Measurements from ENCODE around the gene PER1. TPM values are rescaled to one million over a fixed set of nuclear protein-coding genes. Genes with fewer than 3 reads are reported as not detected.

PER1 gene
- total RNA-seq, 1 experiment from 2014 or later = 9.7 TPM

GRCh38 chr17:8156246-8156992, 4.2 kb upstream of the PER1 start:
- in situ Hi-C loops (cut with HindIII; ENCODE audit: low pct_unique_long_range_greater_than_20kb, low sequenced_read_pairs) = no loop called here
- peak; percentile 100 for DNase-seq (ENCODE audit: low read depth, low spot score)

GRCh38 chr17:8155996-8156245, 3.7 kb upstream of the PER1 start:
- in situ Hi-C loops (cut with HindIII; ENCODE audit: low pct_unique_long_range_greater_than_20kb, low sequenced_read_pairs) = no loop called here

DNA sequence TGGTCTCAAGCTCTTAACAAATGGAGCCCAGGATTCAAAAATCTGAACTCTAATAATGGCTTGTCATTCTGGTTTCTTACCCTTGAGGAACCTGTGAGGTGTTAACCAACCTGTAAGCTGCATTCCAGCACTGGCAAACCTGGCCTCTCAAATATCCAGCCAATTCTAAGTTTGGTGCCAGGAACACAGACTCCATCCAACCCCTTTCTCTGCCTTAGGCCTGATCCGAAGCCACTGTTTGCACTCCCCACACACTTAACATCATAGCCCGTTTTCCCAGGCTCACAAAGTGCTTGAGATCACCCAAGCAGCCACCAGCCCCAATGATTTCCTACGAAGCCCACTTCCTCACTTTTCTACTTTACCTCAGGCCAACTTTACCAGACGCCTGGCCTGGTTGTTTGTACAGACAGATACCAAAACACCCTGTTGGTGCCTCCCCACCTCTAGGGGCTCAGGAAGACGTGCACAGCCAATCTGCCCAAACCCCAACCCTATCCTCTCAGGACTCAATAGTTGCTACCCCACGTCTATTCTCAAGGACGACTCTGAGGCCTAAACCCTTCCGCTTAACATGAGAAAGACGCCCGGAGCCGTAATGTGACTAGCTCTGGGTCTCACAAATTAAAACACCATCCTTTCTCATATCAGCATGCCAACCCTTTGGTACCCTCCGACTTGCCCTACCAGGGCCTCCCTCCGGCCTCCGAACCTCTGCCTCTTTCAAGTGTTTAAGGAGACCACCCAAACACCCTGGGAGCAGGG, 3.2 kb upstream of the PER1 start:
- in situ Hi-C loops (cut with HindIII; ENCODE audit: low pct_unique_long_range_greater_than_20kb, low sequenced_read_pairs) = no loop called here
- DNase-seq (ENCODE audit: low read depth, low spot score) = no peak

More at GRCh38 chr17:8155996-8156245, 3.7 kb upstream of the PER1 start:
- DNase-seq (ENCODE audit: low read depth, low spot score) = no peak

DNA sequence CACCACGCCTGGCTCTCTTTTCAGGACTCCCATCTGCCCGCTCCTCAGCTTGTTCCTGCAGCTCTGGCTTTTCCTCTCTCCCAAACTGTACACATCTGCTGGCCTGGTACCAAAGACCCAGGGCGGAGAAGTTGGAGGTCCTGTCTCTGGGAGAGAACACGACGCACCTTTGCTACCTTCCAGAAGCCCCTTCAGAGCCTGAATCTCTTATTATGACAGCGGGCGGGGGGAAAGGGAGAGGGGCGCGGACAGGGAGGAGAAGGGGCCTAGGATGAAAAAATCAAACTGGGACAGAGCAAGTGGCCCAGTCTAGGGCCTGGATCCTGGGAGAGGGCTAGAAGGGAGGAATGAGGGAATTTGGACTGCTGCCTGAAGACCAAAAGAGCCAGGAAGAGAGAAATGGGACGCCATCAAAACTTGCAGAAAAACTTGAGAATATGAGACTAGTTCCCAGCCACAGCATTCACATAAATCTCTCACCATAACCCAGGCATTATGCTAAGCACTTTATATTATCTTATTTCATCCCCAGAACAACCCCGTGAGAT, 2.5 kb upstream of the PER1 start:
- no peak for DNase-seq (ENCODE audit: low read depth, low spot score)
- in situ Hi-C loops (cut with HindIII; ENCODE audit: low pct_unique_long_range_greater_than_20kb, low sequenced_read_pairs) = no loop called here

- DNase-seq (ENCODE audit: low read depth, low spot score) = peak; percentile 95
- in situ Hi-C loops (cut with HindIII; ENCODE audit: low pct_unique_long_range_greater_than_20kb, low sequenced_read_pairs) = no loop called here
Measured at GRCh38 chr17:8153957-8154607, 1.9 kb upstream of the PER1 start.

GRCh38 chr17:8153525-8153956, 1.3 kb upstream of the PER1 start:
- in situ Hi-C loops (cut with HindIII; ENCODE audit: low pct_unique_long_range_greater_than_20kb, low sequenced_read_pairs) = no loop called here
- DNase-seq (ENCODE audit: low read depth, low spot score) = no peak

DNA sequence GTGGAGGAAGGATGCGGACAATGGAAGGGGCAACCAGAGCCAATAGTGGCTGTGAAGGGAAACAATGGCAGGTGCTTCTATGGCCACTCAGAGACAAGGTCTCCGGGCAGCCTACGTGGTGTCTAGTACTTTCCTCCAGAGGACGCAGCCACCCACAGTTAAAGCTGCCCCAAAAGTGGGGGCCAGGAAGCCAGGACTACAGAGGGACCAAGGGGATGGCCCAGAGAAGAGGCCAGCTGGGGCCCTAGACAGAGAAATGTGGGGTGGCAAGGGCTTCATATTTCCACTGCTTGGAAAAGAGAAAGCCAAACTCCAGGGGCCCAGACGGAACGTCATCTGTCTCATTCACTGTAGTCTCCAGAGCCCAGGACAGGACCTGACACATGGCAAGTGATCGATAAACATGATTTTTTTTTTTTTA, 837 bp upstream of the PER1 start:
- no peak for DNase-seq (ENCODE audit: low read depth, low spot score)
- in situ Hi-C loops (cut with HindIII; ENCODE audit: low pct_unique_long_range_greater_than_20kb, low sequenced_read_pairs) = no loop called here

DNA sequence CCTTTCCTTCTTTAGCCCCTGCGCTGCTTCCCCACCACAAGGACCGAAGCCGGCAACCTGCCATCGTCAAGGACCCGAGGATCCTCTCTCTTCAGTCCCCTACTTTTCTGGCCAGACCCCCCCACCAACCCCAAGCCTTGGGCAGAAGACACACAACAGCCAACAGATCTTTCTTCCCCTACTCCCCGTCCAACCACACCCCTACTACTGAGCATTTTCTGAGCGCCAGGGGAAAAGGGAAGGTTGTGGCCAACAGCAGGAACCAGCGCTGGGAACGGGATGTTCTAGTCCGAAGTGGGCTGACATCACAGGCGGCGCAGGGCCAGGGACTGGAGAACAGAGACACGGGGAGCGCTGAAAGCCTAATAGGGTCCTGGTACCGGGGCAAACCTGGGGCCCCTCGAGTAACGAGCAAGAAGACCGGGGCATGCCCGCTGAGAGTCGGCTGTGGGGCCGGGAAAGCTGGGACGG, 528 bp downstream of the PER1 start:
- in situ Hi-C loops (cut with HindIII; ENCODE audit: low pct_unique_long_range_greater_than_20kb, low sequenced_read_pairs) = no loop called here
- no peak for DNase-seq (ENCODE audit: low read depth, low spot score)

DNA sequence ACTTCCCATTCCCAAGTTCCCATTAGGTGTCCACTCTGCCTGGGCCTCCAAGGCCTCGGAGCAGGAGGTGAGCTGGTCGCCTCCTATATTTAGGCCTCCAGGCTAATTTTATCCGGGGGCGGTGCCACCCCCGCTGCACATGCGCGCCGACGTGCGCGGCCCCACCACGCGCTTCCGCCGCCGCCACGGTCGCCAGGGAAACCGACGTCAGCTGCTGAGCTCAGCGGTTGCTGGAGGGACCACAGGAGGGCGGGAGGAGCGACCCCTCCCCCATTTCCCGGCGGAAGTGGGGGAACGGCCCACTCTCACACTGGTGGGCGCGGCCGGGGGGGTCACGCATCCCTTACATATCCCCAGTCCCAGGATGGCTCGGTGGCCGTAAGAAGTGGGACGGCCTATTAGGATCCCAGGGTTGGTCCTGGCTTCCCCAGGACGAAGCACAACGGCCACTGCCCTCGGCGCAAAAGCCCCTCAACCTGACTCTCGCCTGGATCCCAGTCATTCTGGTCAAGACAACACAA, 1.0 kb downstream of the PER1 start:
- peak; percentile 82 for DNase-seq (ENCODE audit: low read depth, low spot score)
- in situ Hi-C loops (cut with HindIII; ENCODE audit: low pct_unique_long_range_greater_than_20kb, low sequenced_read_pairs) = no loop called here

GRCh38 chr17:8150194-8151119, 1.7 kb downstream of the PER1 start:
- in situ Hi-C loops (cut with HindIII; ENCODE audit: low pct_unique_long_range_greater_than_20kb, low sequenced_read_pairs) = no loop called here
- DNase-seq (ENCODE audit: low read depth, low spot score) = no peak

DNA sequence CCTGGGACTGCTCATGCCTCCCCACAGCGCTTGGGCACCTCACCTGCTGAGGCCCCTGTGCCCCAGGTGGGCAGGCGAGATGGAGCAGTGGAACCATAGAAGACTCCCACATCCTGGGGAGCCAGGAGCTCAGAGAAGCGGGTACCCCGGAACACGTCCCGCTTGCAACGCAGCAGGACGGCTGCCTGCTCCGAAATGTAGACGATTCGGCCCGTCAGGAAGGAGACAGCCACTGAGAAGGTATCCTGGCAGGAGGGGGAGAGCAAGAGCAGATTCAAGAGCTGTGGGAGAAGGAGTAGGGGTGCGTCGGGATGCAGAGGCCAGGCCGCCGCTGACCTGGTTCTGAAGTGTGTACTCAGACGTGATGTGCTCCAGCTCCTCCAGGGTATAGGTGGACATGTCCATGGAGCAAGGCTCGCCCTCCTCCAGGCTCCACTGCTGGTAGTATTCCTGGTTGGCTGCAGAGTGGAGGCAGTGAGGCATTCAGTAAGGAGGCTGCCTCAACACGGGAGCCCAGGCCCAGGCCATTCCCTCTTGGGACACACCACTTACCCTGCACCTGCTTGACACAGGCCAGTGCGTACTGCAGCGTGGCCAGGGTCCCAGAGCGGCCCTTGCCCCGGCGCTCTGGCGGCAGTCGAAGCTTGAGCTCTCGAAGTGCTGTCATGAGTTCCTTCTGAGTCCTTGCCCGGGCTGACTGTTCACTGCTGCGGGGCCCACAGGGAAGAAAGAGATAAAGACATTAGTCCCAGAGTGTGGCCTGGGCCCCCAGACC, 2.6 kb downstream of the PER1 start:
- DNase-seq (ENCODE audit: low read depth, low spot score) = no peak
- in situ Hi-C loops (cut with HindIII; ENCODE audit: low pct_unique_long_range_greater_than_20kb, low sequenced_read_pairs) = no loop called here

GRCh38 chr17:8148560-8148959, 3.6 kb downstream of the PER1 start:
- no peak for DNase-seq (ENCODE audit: low read depth, low spot score)
- in situ Hi-C loops (cut with HindIII; ENCODE audit: low pct_unique_long_range_greater_than_20kb, low sequenced_read_pairs) = no loop called here

DNA sequence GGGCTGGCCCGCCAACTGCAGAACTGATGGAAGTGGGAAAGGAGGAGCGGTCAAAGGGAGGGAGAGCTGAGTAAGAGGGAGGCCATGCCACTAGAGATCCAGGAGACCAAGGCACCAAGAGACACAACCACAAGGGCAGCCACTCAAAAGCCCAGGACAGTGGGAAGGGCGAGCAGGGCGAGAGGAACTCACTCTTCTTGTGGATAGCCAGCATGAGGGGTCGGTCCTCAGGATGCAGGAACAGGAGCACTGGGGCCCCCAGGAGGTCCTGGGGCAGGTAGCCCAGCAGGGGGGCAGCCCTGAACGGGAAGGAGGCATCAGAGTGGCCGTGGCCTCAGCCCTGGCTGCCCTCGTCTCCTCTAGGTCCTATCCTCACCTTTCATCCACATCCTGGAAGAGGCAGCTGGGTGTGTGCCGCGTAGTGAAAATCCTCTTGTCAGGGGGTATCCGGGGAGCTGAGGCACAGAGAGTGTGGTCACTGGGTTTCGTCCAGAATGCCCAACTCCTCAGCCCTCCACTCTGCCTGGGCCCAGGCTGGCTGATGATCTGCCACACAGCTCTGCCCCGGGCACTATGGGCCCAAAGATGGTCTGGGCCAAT, 4.3 kb downstream of the PER1 start:
- in situ Hi-C loops (cut with HindIII; ENCODE audit: low pct_unique_long_range_greater_than_20kb, low sequenced_read_pairs) = no loop called here
- no peak for DNase-seq (ENCODE audit: low read depth, low spot score)

GRCh38 chr17:8147141-8147804, 4.9 kb downstream of the PER1 start:
- in situ Hi-C loops (cut with HindIII; ENCODE audit: low pct_unique_long_range_greater_than_20kb, low sequenced_read_pairs) = no loop called here
- no peak for DNase-seq (ENCODE audit: low read depth, low spot score)

GRCh38 chr17:8146381-8147140, 5.6 kb downstream of the PER1 start:
- in situ Hi-C loops (cut with HindIII; ENCODE audit: low pct_unique_long_range_greater_than_20kb, low sequenced_read_pairs) = no loop called here
- no peak for DNase-seq (ENCODE audit: low read depth, low spot score)
